ENCODE measurements around the gene BHLHE41.

- TF ChIP-seq, protein P1, sequence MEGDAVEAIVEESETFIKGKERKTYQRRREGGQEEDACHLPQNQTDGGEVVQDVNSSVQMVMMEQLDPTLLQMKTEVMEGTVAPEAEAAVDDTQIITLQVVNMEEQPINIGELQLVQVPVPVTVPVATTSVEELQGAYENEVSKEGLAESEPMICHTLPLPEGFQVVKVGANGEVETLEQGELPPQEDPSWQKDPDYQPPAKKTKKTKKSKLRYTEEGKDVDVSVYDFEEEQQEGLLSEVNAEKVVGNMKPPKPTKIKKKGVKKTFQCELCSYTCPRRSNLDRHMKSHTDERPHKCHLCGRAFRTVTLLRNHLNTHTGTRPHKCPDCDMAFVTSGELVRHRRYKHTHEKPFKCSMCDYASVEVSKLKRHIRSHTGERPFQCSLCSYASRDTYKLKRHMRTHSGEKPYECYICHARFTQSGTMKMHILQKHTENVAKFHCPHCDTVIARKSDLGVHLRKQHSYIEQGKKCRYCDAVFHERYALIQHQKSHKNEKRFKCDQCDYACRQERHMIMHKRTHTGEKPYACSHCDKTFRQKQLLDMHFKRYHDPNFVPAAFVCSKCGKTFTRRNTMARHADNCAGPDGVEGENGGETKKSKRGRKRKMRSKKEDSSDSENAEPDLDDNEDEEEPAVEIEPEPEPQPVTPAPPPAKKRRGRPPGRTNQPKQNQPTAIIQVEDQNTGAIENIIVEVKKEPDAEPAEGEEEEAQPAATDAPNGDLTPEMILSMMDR (IDR thresholded peaks at IDR 0.05): no peak
- TF ChIP-seq POLR2A (IDR thresholded peaks at IDR 0.05) (no peak), POLR2AphosphoS5 (IDR thresholded peaks at IDR 0.05) (no peak), EP300 (IDR thresholded peaks at IDR 0.05) (no peak)
Observed at GRCh38 chr12:26150736-26151450, 26.1 kb upstream of the BHLHE41 start.

All from upper lobe of left lung (tissue), 4 donors.